GM23338 (cell line): ENCODE results near the gene BICRA.

Experiments used
- CREB1 ChIP-seq: fragments of 250-450 bp; sonication (Bioruptor Pico); IDR thresholded peaks from 2 replicates; pipeline ENCODE4 v1.5.0; 2020; ENCODE audit warnings: low read depth, mild to moderate bottlenecking, moderate library complexity
- EZH2 ChIP-seq: fragments of 200-600 bp; sonication (generic); IDR thresholded peaks from one replicate; pipeline ENCODE4 v1.8.0; 2017; ENCODE audit warnings: antibody characterized with exemption, mild to moderate bottlenecking, low read depth; ENCODE audit not compliant: unreplicated experiment
- EZH2phosphoT487 ChIP-seq: fragments of 200-600 bp; sonication (generic); IDR thresholded peaks from one replicate; pipeline ENCODE4 v1.8.1; 2018; ENCODE audit warnings: antibody characterized with exemption; ENCODE audit not compliant: unreplicated experiment
- JUNB ChIP-seq: IDR thresholded peaks from one replicate; pipeline ENCODE4 v1.6.1; 2016; ENCODE audit warnings: antibody characterized with exemption; ENCODE audit not compliant: unreplicated experiment
- NANOG ChIP-seq: IDR thresholded peaks from 2 replicates; pipeline ENCODE4 v1.6.1; 2016; ENCODE audit warnings: antibody characterized with exemption, borderline replicate concordance
- POLR2AphosphoS5 ChIP-seq: IDR thresholded peaks from 2 replicates; pipeline ENCODE4 v1.6.1; 2016; ENCODE audit warnings: antibody characterized with exemption, low read depth
- TF ChIP-seq, protein P1 (sequence below), 2 experiments: fragments of 200-600 bp in 1 of 2; sonication (generic) in 1 of 2; conservative IDR thresholded peaks; 2 replicates each; pipeline versions ENCODE4 v1.5.1 to v1.6.1; 2016 to 2017; ENCODE audit warnings: antibody characterized with exemption in 2 of 2, low read depth in 2 of 2, mild to moderate bottlenecking in 2 of 2, moderate library complexity in 1 of 2
- TF ChIP-seq, protein P2 (sequence below): IDR thresholded peaks from one replicate; pipeline ENCODE4 v1.6.1; 2018; ENCODE audit warnings: antibody characterized with exemption; ENCODE audit not compliant: unreplicated experiment

DNA sequence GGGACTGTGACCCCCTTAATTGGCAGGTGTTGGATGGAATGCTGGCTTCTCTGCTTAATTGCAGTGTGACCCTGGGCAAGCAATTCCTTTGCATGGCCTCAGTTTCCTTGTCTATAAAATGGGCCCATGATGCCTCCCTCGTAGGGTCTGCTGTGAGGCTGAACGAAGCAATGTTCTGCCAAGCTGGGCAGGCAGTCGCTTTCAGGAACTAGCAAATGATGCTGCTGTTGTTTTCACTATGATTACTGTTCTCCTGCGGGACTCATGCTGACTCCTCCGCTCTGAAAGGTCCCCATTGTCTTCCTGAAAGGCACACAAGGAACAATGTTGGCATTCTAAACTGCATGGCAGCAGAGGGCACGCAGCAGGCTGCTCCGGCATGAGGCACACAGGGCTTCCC is 6.8 kb downstream of the BICRA start:
- TF ChIP-seq, protein P1, sequence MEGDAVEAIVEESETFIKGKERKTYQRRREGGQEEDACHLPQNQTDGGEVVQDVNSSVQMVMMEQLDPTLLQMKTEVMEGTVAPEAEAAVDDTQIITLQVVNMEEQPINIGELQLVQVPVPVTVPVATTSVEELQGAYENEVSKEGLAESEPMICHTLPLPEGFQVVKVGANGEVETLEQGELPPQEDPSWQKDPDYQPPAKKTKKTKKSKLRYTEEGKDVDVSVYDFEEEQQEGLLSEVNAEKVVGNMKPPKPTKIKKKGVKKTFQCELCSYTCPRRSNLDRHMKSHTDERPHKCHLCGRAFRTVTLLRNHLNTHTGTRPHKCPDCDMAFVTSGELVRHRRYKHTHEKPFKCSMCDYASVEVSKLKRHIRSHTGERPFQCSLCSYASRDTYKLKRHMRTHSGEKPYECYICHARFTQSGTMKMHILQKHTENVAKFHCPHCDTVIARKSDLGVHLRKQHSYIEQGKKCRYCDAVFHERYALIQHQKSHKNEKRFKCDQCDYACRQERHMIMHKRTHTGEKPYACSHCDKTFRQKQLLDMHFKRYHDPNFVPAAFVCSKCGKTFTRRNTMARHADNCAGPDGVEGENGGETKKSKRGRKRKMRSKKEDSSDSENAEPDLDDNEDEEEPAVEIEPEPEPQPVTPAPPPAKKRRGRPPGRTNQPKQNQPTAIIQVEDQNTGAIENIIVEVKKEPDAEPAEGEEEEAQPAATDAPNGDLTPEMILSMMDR (conservative IDR thresholded peaks at IDR 0.05; ENCODE audit: low read depth in 2 of 2), result no peak
- no peak for TF ChIP-seq EZH2phosphoT487
- no peak for TF ChIP-seq EZH2
- no peak for TF ChIP-seq POLR2AphosphoS5
- no peak for TF ChIP-seq NANOG
- no peak for TF ChIP-seq CREB1 (CRISPR knock-in tag)
- TF ChIP-seq JUNB, result no peak
- TF ChIP-seq, protein P2, sequence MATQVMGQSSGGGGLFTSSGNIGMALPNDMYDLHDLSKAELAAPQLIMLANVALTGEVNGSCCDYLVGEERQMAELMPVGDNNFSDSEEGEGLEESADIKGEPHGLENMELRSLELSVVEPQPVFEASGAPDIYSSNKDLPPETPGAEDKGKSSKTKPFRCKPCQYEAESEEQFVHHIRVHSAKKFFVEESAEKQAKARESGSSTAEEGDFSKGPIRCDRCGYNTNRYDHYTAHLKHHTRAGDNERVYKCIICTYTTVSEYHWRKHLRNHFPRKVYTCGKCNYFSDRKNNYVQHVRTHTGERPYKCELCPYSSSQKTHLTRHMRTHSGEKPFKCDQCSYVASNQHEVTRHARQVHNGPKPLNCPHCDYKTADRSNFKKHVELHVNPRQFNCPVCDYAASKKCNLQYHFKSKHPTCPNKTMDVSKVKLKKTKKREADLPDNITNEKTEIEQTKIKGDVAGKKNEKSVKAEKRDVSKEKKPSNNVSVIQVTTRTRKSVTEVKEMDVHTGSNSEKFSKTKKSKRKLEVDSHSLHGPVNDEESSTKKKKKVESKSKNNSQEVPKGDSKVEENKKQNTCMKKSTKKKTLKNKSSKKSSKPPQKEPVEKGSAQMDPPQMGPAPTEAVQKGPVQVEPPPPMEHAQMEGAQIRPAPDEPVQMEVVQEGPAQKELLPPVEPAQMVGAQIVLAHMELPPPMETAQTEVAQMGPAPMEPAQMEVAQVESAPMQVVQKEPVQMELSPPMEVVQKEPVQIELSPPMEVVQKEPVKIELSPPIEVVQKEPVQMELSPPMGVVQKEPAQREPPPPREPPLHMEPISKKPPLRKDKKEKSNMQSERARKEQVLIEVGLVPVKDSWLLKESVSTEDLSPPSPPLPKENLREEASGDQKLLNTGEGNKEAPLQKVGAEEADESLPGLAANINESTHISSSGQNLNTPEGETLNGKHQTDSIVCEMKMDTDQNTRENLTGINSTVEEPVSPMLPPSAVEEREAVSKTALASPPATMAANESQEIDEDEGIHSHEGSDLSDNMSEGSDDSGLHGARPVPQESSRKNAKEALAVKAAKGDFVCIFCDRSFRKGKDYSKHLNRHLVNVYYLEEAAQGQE, result no peak
